Fibroblast of villous mesenchyme (primary cell): ENCODE measurements around the gene ACO2. TPM values are rescaled to one million over a fixed set of nuclear protein-coding genes. Genes with fewer than 3 reads are reported as not detected.
"Not testable (repeated sequence)": the region's sequence is repeated elsewhere in the genome, so short reads cannot be mapped to it uniquely, and the experiment has no call there.

Experiments used
- DNase-seq: peaks from one replicate; pipeline ENCODE4 v3.0.0-alpha.2; 2010; ENCODE audit warnings: low read depth
- H3K4me3 ChIP-seq: 2 replicates; pipeline ENCODE4 v1.5.1; 2011; ENCODE audit warnings: low read depth, mild to moderate bottlenecking, low read length
- total RNA-seq: library from RNA; depleted of rRNA; stranded (reverse); fragments of >200 nt; gene quantifications from 2 replicates; pipeline ENCODE4 v1.2.3, GENCODE V29; 2012
- TF ChIP-seq, protein P1 (sequence below): IDR thresholded peaks from 2 replicates; pipeline ENCODE4 v1.5.1; 2012; ENCODE audit warnings: low read depth, mild to moderate bottlenecking, low read length; ENCODE audit not compliant: insufficient read depth

ACO2 gene
- total RNA-seq, 1 donor, result 69.1 TPM

DNA sequence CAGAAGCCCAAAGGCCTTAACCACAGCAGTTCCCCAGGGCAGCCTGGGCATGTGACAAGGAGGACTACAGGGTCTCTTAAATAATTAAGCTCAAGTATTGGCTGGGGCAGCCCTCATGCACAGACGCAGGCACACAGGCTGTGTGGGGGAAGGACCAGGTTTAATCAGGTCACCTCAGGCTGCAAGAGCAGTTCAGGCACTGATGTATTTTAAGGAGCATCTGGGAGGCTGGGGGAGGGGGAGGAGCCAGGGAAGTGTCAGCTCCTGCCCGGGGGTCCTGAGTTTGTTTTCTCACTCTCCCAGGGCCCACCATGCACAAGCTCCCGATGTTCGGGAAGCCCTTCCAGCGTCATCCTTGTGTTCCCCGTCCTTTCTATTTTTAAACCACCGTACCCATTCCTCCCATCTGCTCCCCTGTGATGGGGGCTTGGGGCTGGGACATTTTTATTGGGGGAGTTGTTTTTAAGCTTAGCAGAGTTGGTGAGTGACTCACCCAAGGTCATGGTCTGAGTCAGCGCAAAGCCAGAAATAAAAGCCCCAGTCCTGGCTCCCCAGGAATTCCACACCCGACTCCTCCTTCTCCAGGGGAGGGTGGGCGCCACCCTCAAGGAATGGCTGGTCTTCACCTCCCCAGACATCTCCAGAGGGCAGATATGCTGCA is 94.3 kb downstream of the ACO2 start:
- TF ChIP-seq, protein P1, sequence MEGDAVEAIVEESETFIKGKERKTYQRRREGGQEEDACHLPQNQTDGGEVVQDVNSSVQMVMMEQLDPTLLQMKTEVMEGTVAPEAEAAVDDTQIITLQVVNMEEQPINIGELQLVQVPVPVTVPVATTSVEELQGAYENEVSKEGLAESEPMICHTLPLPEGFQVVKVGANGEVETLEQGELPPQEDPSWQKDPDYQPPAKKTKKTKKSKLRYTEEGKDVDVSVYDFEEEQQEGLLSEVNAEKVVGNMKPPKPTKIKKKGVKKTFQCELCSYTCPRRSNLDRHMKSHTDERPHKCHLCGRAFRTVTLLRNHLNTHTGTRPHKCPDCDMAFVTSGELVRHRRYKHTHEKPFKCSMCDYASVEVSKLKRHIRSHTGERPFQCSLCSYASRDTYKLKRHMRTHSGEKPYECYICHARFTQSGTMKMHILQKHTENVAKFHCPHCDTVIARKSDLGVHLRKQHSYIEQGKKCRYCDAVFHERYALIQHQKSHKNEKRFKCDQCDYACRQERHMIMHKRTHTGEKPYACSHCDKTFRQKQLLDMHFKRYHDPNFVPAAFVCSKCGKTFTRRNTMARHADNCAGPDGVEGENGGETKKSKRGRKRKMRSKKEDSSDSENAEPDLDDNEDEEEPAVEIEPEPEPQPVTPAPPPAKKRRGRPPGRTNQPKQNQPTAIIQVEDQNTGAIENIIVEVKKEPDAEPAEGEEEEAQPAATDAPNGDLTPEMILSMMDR, result no peak
- DNase-seq, result peak; percentile 93
- peak overlapping the region; percentile 23 for H3K4me3 ChIP-seq

DNA sequence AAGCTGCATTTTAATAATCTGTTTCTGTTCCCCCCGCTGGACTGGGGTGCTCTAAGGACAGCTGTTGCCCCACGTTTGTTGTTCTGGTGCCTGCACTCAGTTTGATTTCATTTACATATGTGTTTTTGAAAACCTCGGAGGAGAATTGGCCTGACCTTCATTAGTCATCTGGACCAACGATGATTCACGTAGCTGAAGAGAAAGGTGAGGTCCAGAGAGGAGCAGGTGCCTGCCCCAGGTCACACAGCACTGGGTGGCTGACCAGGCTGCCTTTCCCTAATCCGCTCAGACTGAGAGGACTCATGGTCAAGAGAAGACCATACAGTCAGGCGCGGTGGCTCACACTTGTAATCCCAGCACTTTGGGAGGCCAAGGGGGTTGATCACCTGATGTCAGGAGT is 95.6 kb downstream of the ACO2 start:
- peak; percentile 60 for DNase-seq
- TF ChIP-seq, protein P1, result no peak
- no peak overlapping the region for H3K4me3 ChIP-seq

- TF ChIP-seq, protein P1, result no peak
Observed at GRCh38 chr22:41565403-41566054, 96.6 kb downstream of the ACO2 start.

DNA sequence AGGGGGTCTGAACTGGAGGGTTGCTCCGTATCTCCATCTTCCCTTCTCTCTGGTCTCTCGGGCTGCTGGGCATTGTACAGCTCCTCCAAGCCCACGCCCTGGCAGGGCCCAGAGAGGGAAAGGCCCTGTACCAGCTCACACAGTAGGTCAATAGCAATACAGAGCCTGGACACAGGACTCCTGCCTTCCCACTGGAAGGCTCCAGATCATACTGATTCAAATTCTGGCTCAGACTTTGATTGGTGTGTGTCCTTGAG is 98.5 kb downstream of the ACO2 start:
- H3K4me3 ChIP-seq, result no peak overlapping the region
- no peak for DNase-seq
- TF ChIP-seq, protein P1, result no peak

More at GRCh38 chr22:41565403-41566054, 96.6 kb downstream of the ACO2 start:
- H3K4me3 ChIP-seq, result no peak overlapping the region
- peak; percentile 86 for DNase-seq

DNA sequence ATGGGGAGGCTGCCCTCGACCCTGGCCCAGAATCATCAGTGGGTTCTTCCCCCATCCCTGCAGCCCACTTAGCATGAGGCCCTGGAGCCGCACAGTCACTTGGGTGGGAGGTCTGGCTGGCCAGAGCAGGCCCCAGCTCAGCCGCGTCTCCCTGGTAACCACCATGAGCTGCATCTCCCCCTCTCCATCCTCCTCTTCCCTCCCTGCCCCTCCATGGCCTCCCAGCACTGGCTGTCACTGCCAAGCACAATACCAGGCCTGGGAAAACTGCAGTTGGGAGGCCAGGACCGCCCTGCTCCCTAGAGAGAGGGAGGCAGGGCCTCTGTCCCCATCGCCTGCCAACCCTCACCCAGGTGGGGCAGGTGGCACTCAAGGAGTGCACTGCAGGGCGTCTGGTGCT is 99.9 kb downstream of the ACO2 start:
- TF ChIP-seq, protein P1, result no peak
- no peak for DNase-seq
- no peak overlapping the region for H3K4me3 ChIP-seq

- TF ChIP-seq, protein P1, result no peak
- H3K4me3 ChIP-seq, result no peak overlapping the region
- no peak for DNase-seq
Observed at GRCh38 chr22:41570221-41570620, 101.3 kb downstream of the ACO2 start.

DNA sequence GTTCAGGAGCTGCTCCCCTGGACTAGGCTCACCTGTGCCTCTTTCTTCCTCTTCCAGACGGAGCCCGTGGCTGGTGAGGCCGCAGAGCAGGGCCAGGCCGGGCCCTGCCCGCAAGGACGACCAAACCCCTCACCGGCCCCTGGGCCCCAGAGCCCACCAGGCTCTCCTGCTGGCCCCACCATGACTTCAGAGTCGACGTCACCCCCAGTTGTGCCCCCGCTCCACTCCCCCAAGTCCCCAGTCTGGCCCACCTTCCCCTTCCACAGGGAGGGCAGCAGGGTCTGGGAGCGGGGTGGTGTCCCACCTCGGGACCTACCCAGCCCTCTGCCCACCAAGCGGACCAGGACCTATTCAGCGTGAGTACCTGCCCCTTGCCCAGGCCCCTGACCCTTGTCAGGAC is 102.9 kb downstream of the ACO2 start:
- TF ChIP-seq, protein P1, result no peak
- no peak overlapping the region for H3K4me3 ChIP-seq
- no peak for DNase-seq

DNA sequence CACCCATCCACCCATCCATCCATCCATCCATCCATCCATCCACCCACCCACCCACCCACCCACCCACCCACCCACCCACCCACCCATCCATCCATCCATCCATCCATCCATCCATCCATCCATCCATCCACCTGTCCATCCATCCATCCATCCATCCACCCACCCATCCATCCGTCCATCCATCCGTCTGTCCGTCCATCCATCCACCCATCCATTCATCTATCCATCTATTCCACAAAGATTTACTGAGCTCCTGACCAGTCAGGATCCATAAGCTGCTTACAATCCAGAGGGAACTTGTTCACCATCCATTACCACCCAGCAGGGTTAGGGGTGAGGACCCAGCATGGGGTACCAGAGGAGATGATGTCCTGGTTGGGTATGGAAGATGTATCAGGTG is 103.4 kb downstream of the ACO2 start:
- not testable (repeated sequence) for DNase-seq

More for the DNA sequence above, 103.4 kb downstream of the ACO2 start:
- H3K4me3 ChIP-seq, result not testable (repeated sequence)
